GM19025 (cell line): ENCODE results near the gene PRKAR1B.
"Not testable (repeated sequence)": the region's sequence is repeated elsewhere in the genome, so short reads cannot be mapped to it uniquely, and the experiment has no call there.

ENCODE experiments used
- ATAC-seq: cut with Tn5 transposase; IDR thresholded peaks from one replicate; pipeline ENCODE4 v1.9.1; 2021; ENCODE audit warnings: mild to moderate bottlenecking, low read depth, moderate library complexity; ENCODE audit not compliant: unreplicated experiment

PRKAR1B gene

DNA sequence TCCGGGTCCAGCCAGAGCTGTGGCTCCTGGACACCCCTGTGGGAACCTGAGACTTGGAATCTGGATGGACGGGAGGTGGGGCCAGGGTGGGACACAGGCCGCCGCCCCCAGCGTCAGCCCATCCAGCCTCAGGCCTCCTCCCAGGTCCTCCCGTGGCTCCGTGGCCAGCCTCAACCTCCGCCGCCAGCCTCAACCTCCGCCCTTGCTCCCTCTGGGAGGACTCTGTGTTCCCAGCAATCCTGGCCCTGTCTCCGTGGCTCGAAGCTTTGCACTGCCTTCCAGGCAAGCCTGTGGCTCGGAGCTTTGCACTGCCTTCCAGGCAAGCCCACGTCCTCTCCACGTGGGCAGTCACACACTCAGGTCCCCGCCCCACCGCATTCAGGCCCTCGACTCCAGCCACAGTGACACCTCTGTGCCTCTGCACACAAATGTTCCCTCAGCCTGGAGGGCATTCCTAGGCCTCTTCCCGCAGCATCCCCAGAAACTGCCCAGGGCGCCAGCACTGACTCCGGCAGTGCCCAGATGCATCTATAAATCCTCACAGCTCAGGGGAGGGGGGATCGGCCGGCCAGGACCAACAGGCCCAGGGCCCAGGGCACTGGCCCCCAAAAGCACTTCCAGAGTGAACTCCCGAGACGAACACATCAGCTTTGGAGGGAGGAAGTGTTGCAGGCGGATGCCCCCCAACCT is 162.8 kb downstream of the PRKAR1B start:
- ATAC-seq = no peak

DNA sequence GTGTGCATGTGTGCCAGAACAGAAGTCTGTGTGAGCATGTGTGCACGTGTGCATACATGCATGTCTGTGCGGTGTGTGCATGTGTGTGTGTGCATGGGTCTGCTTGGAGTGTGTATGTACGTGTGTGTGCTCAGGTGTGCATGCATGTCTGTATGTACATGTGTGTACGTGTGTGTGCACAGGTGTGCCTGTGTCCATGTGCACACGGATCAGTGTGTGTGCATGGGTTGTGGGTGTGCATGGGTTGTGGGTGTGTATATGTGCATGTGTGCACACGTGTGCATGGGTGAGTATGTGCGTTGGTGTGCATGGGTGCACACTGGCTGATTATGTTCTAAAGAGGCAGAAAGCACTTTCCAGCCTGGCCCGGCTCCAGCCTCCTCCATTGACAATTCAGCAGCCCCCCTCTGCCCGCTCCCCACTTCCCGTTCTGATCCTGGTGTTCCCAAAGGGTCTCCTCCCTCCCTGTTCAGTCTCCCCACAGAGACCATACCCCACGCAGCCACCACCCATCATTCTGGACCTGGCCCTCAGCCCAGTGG is 163.4 kb downstream of the PRKAR1B start:
- ATAC-seq = no peak

DNA sequence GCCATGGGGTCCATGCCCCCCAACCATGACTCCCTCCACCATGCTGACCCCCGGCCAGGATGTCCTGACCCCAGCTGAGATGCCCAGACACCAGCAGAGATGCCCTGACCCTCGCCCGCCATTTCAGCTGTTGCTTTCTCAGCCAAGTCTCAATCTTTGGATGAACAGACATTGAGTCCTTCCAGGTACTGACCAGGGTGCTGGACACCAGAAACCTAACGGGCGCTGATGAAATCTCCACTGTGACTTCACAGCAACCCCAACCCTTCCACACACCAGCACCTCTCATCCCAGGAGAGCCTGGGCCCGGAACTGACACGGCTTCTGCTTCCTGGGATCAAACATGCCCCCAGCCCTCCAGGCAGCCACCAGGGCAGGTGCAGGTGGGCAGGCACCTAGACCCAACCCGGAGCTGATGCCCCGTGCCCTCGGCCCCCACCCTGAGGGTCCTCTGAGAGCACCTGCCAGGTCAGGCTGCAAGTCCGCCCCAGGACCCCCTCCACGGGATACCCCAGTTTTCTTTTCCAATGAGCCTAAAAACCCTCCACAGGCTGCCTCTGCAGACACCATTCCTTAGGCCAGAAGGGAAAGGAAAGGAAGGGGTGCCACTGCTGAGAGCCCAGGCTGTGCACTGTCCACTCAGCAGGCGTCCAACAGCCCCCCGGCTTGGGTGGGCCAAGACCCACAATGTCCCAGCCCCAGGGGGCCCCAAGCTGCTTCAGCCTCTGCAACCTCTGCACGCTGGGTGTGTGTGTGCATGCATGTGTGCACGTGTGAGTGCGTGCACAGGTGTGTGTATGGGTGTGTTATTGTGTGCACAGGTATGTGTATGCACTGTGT is 164.1 kb downstream of the PRKAR1B start:
- ATAC-seq = no peak

- ATAC-seq = no peak
Observed at GRCh38 chr7:562374-562675, 164.8 kb downstream of the PRKAR1B start.

DNA sequence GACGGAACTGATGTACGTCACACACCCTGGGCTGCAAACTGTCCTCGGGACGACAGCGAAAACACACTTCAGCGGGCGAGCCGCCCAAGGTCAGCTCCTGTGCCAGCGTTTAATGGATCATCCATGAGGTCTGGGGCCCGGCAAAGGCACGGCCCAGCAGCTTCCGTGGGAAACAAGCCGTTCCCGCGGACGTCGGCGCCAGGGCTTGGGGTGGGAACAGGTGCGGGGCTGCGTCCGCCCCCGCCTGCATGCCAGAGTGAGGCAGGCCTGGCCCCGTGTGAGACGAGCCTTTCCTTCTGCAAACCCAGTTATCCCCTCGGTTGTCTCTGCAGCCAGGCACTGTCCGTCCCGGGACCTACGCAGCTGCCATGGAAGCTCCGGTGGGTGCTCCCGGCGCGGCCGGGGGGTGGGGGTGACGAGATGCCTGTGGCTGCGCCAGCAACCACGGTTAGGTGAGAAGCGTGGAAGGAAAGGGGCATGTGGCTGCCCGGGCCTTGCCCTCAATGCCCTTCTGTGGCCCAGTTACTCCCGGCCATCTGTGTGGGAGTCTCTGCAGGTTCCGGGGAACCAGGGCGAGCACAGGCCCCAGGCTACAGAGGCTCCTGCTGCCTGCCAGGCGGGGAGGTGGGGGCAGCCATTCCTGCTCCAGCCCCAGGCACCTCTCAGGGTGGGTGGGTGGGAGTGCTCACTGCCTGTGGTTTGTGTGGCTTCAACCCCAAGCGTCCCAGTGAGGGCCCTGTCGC is 165.3 kb downstream of the PRKAR1B start:
- no peak for ATAC-seq

DNA sequence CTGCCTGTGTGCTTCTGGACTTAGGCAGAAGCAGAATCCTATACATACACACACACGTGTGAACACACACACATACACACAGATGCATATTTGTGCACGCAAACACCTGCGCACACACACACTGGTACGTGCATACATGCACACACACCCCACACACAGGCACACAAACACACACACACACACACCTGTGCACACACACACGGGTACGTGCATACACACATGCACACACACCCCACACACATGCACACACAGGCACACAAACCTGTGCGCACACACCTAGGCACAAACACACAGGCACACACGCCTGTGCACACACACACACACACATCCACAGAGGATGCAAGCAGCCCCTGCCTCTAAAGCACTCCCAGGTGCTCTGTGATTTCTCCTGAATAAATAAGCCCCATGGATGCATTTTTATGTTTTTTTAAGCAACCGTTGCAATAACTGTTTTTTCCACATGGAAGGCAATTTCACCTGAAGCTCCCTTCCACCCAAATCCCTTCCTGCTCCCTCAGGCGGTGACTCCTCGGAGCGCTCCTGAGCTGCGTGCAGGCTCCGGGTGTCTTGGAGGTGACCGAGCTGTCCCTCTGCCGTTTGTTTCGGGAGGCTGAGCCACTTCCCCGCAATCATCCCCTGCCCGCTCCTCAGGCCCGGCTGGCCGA is 166.0 kb downstream of the PRKAR1B start:
- ATAC-seq = no peak

DNA sequence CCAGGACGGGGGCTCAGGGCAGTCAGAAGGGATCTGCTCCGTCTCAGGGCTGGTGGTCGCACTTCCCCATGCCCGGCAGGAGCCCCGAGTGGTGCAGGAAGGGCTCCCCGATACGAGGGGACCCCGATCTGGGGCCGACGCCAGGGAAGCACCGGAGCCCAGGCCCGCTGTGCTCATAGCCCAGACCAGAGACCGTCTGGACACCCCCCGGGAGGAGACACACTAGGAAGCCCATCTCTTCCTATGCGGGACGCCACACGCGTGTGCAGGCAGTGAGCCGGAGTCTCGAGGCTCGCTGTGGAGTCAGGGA is 167.7 kb downstream of the PRKAR1B start:
- ATAC-seq = no peak

- no peak for ATAC-seq
Observed at GRCh38 chr7:557558-557881, 169.6 kb downstream of the PRKAR1B start.

GRCh38 chr7:556837-557557 is 170.1 kb downstream of the PRKAR1B start:
- ATAC-seq = no peak

DNA sequence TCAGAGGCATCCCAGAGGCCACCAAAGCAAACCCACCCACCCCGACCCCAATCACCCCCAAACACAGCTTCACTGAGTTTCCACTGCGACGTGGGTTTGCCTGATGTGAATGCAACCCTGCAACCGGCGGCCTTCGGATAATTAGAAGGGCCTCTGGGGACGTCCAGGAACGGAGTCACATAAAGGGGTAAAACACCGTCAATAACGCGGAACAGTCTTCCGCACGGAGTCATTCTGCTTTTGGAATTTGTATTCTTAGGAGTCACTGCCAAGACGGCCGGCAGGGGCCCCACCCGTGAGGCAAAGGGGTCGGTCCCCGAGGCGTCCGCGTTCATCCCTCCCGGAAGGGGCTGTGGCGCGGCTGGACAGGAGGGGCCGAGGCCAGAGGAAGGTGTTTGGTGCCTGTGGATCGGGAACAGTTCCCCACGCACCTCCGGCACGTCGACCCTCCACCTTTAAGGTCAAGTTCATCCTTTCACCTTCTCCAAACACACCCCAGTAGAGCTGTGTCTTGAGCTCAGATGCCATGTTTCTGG is 170.7 kb downstream of the PRKAR1B start:
- ATAC-seq = no peak

DNA sequence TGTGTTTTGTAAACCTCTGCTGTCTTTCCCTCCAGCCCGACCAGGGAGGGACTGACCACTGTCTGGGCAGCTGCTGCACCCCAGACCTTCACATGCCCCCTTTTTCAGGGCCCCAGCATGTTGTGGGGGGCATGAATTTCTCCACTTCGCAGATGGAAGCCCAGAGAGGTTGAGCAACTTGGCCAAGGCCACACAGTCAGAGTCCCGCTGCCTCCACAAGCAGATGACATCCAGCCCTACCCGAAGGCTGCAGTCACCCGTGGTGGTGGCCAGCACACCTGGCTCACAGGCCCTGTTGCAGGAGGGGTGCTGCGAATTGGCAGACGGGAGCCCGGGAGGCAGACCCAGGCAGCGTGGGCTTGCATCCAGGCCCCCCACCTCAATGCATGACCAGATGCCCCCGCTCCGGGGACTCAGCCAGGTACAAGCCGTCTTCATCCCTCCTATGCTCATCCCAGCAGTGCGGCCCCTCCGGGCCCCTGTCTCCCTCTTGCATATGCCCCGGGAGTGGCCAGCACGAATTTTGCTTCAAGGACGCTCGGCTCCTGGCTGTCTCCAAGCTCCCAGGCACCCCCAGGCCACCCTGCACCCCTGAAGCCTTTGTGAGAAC is 171.4 kb downstream of the PRKAR1B start:
- no peak for ATAC-seq

DNA sequence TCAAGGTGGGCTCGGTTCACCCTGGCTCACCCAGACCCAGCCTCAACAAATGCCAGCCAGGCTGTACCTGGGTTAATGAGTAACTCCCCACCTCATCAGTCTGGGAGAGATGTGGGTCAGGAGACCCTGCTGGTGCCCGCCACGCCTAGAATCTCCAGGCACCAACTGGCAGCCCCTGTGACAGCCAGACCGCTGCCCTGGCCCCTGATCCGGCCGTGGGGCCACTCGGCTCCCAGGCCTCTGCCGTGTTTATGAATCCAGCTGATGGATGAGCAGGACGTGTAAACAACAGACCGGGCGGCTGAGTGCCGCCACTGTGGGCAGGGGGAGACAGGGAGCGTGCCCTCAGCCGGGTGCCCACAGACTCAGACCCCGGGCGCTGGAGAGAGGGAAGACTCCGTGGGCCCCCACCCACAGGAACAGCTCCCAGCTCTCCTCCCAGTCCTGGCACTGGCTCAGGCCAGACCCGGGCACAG is 173.4 kb downstream of the PRKAR1B start:
- no peak for ATAC-seq

GRCh38 chr7:552868-553635 is 174.0 kb downstream of the PRKAR1B start:
- ATAC-seq = no peak

DNA sequence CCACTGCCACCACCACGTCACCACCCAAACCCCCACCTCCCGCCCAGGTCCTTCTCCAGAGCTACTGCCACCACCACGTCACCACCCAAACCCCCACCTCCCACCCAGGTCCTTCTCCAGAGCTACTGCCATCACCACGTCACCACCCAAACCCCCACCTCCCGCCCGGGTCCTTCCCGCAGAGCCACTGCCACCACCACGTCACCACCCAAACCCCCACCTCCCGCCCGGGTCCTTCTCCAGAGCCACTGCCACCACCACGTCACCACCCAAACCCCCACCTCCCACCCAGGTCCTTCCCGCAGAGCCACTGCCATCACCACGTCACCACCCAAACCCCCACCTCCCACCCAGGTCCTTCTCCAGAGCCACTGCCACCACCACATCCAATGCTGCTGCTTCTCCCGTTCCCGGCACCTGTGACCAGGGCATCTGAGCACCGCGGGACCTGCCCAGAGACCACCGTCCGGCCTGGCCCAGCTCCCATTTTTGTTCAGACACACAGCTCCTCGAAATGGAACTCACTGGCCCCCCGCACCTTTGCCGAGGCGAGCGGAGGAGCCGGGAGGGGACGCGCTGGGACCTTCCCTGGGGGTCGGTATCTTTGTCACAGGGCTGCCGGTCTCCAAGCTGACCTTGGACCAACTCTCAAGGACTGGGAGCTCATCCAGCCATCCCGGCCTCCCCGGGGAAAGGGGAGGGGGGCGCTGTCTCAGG is 174.8 kb downstream of the PRKAR1B start:
- ATAC-seq = not testable (repeated sequence)

DNA sequence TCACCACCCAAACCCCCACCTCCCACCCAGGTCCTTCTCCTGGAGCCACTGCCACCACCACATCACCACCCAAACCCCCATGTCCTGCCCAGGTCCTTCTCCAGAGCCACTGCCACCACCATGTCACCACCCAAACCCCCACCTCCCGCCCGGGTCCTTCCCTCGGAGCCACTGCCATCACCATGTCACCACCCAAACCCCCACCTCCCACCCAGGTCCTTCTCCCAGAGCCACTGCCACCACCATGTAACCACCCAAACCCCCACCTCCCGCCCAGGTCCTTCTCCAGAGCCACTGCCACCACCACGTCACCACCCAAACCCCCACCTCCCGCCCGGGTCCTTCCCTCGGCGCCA is 175.5 kb downstream of the PRKAR1B start:
- ATAC-seq = not testable (repeated sequence)

- no peak for ATAC-seq
Observed at GRCh38 chr7:550881-551614, 176.0 kb downstream of the PRKAR1B start.

DNA sequence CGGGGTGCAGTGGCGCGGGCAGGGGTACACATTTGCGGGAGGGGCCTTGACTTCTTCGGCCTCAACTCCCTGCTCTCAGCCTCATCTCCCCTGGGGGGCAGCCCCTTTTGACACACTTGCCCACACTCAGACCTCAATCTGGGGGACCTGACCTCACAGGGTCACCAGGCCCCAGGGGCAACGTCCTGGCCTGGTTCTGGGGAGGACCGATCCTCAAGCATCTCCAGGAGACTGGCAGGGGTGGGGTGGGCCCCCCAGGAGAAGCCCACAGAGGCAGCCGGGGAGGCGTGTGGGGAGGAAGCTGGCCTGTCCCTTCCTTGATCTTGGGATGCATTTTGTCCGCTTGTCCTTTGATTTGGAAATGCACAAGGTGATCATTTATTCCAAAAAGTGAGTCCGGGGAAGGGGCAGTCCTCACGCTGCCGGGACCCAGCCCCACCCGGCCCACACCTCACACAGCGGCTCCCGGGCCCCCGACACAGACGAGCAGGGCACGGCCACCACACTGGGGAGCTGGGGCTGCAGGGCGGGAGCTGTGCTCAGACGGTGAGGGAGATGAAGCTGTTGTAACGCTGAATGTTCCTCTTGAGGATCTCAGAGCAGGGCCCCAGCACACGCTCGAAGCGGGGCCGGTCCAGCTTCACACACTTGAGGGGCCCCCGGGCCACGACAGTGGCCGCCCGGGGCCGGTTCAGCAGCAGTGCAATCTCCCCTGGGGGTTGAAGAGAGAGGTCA is 177.0 kb downstream of the PRKAR1B start:
- no peak for ATAC-seq
